ENCODE measurements around the gene HAAO. TPM values are rescaled to one million over a fixed set of nuclear protein-coding genes. Genes with fewer than 3 reads are reported as not detected.

The HAAO gene
- total RNA-seq, 1 experiment from 2014 or later = 8.0 TPM

DNA sequence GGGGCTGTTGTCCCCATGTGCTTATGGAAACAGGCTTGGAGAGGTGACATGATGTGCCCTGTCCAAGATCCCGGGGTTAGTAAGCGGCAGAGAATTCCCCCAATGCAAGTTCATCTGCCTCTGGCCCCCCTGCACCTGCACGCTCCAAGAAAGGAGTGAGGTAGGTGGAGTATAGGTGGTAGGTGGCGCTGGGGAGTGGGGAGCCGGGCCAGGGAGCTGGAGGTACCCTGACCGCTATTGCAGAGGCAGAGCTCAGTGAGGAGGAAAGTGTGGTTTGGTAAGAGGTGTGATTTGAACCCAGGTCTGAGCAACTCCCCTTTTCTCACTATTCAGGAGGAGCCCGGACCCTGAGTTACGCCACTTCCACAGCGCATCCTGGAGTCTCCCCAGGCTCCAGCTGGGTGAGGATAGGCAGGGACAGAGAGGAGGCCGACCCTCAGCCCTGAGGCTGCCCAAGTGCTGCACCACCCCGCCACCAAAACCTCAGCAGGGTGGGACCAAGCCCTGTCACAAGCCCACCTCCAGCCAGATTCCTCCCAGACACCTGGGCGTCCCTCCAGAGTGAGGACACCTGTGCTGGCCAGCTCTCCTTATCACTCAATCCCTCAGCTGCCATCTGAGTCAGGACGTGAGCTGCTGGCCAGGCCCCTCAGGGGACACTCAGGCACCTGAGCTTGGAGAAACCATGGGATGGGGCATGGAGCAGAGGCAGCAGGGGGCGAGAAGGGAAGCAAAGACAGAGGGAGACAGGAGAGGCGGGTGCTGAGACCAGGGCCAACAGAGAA is 5.6 kb downstream of the HAAO start:
- POLR2A ChIA-PET = no interaction called here
- ATAC-seq (peak; percentile 79), DNase-seq (ENCODE audit: low spot score) (no peak)
- H3K9me3 Mint-ChIP-seq = peaks cover 13% of the 10 kb centered on the region
- H3K4me3 Mint-ChIP-seq = no peak overlapping the region
- H3K4me1 Mint-ChIP-seq = peaks cover 10% of the 10 kb centered on the region
- H3K27me3 Mint-ChIP-seq (ENCODE audit: low read depth) = peaks cover 10% of the 10 kb centered on the region
- CTCF ChIA-PET = interaction anchor here (0.6 to 1.9 kb wide), 11 partner anchors 8 to 200 kb away, joined by 3 to 8 read pairs (median 3); no protein-coding TSS in a partner anchor
- peaks cover 15% of the 10 kb centered on the region for H3K36me3 Mint-ChIP-seq
- TF ChIP-seq ZNF232 (CRISPR knock-in tag; IDR thresholded peaks at IDR 0.05) (no peak), JUN (CRISPR knock-in tag; IDR thresholded peaks at IDR 0.05) (no peak), ZNF121 (CRISPR knock-in tag; IDR thresholded peaks at IDR 0.05) (no peak), ZNF138 (CRISPR knock-in tag; conservative IDR thresholded peaks at IDR 0.05) (no peak), KAT7 (CRISPR knock-in tag; IDR thresholded peaks at IDR 0.05; ENCODE audit: borderline replicate concordance) (no peak), NR1H2 (CRISPR knock-in tag; IDR thresholded peaks at IDR 0.05) (no peak), ZNF263 (CRISPR knock-in tag; IDR thresholded peaks at IDR 0.05; ENCODE audit: low read depth) (no peak), CREM (CRISPR knock-in tag; IDR thresholded peaks at IDR 0.05) (no peak), FOXP1 (CRISPR knock-in tag; IDR thresholded peaks at IDR 0.05; ENCODE audit: borderline replicate concordance) (no peak), GTF2I (CRISPR knock-in tag; conservative IDR thresholded peaks at IDR 0.05) (no peak), E2F4 (CRISPR knock-in tag; IDR thresholded peaks at IDR 0.05; ENCODE audit: borderline replicate concordance, low read depth) (no peak)
- TF ChIP-seq, protein P1, sequence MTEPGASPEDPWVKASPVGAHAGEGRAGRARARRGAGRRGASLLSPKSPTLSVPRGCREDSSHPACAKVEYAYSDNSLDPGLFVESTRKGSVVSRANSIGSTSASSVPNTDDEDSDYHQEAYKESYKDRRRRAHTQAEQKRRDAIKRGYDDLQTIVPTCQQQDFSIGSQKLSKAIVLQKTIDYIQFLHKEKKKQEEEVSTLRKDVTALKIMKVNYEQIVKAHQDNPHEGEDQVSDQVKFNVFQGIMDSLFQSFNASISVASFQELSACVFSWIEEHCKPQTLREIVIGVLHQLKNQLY (CRISPR knock-in tag; IDR thresholded peaks at IDR 0.05) = no peak
- H3K27ac Mint-ChIP-seq = no peak overlapping the region

- DNase-seq (ENCODE audit: low spot score) (no peak), ATAC-seq (no peak)
- Mint-ChIP-seq H3K4me1 (peaks cover 5% of the 10 kb centered on the region; the same call in 1 of the 2 replicates), H3K4me3 (no peak overlapping the region), H3K36me3 (peaks cover 33% of the 10 kb centered on the region), H3K27me3 (ENCODE audit: low read depth) (no peaks in the 10 kb centered on the region), H3K9me3 (peaks cover 25% of the 10 kb centered on the region), H3K27ac (no peak overlapping the region)
- ChIA-PET POLR2A (no interaction called here), CTCF (interaction anchor here (1.1 kb wide), 1 partner anchor 13 kb away, joined by 3 read pairs; no protein-coding TSS in a partner anchor)
- TF ChIP-seq, protein P2, sequence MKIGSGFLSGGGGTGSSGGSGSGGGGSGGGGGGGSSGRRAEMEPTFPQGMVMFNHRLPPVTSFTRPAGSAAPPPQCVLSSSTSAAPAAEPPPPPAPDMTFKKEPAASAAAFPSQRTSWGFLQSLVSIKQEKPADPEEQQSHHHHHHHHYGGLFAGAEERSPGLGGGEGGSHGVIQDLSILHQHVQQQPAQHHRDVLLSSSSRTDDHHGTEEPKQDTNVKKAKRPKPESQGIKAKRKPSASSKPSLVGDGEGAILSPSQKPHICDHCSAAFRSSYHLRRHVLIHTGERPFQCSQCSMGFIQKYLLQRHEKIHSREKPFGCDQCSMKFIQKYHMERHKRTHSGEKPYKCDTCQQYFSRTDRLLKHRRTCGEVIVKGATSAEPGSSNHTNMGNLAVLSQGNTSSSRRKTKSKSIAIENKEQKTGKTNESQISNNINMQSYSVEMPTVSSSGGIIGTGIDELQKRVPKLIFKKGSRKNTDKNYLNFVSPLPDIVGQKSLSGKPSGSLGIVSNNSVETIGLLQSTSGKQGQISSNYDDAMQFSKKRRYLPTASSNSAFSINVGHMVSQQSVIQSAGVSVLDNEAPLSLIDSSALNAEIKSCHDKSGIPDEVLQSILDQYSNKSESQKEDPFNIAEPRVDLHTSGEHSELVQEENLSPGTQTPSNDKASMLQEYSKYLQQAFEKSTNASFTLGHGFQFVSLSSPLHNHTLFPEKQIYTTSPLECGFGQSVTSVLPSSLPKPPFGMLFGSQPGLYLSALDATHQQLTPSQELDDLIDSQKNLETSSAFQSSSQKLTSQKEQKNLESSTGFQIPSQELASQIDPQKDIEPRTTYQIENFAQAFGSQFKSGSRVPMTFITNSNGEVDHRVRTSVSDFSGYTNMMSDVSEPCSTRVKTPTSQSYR (CRISPR knock-in tag; IDR thresholded peaks at IDR 0.05) = no peak
- TF ChIP-seq, protein P3, sequence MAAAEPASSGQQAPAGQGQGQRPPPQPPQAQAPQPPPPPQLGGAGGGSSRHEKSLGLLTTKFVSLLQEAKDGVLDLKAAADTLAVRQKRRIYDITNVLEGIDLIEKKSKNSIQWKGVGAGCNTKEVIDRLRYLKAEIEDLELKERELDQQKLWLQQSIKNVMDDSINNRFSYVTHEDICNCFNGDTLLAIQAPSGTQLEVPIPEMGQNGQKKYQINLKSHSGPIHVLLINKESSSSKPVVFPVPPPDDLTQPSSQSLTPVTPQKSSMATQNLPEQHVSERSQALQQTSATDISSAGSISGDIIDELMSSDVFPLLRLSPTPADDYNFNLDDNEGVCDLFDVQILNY (CRISPR knock-in tag; IDR thresholded peaks at IDR 0.05) = no peak
- TF ChIP-seq JUN (CRISPR knock-in tag; IDR thresholded peaks at IDR 0.05) = no peak
- no peak for TF ChIP-seq ERG (CRISPR knock-in tag; IDR thresholded peaks at IDR 0.05)
- no peak for TF ChIP-seq GABPB1 (CRISPR knock-in tag; IDR thresholded peaks at IDR 0.05)
Measured at GRCh38 chr2:42784204-42784880, 8.0 kb downstream of the HAAO start.

Data from WTC11 (cell line).